GM23338 (cell line): ENCODE measurements around the gene SYT2.
"Not testable (repeated sequence)": the region's sequence is repeated elsewhere in the genome, so short reads cannot be mapped to it uniquely, and the experiment has no call there.

Source experiments
- CTCF ChIP-seq, 2 experiments: fragments of 200-600 bp in 1 of 2; sonication (generic) in 1 of 2; conservative IDR thresholded peaks; 2 replicates each; pipeline versions ENCODE4 v1.5.1 to v1.6.1; 2016 to 2017; ENCODE audit warnings: antibody characterized with exemption in 2 of 2, low read depth in 2 of 2, mild to moderate bottlenecking in 2 of 2, moderate library complexity in 1 of 2
- EZH2 ChIP-seq: fragments of 200-600 bp; sonication (generic); IDR thresholded peaks from one replicate; pipeline ENCODE4 v1.8.0; 2017; ENCODE audit warnings: antibody characterized with exemption, mild to moderate bottlenecking, low read depth; ENCODE audit not compliant: unreplicated experiment
- EZH2phosphoT487 ChIP-seq: fragments of 200-600 bp; sonication (generic); IDR thresholded peaks from one replicate; pipeline ENCODE4 v1.8.1; 2018; ENCODE audit warnings: antibody characterized with exemption; ENCODE audit not compliant: unreplicated experiment
- POLR2AphosphoS5 ChIP-seq: IDR thresholded peaks from 2 replicates; pipeline ENCODE4 v1.6.1; 2016; ENCODE audit warnings: antibody characterized with exemption, low read depth
- ZNF462 ChIP-seq: fragments of 250-450 bp; sonication (Bioruptor Pico); IDR thresholded peaks from 2 replicates; pipeline ENCODE4 v1.5.0; 2020; ENCODE audit warnings: mild to moderate bottlenecking, moderate library complexity
- TF ChIP-seq, protein P1 (sequence below): IDR thresholded peaks from 2 replicates; pipeline ENCODE4 v1.6.1; 2016; ENCODE audit warnings: antibody characterized with exemption

GRCh38 chr1:202554619-202555018 lies 155.6 kb downstream of the SYT2 start:
- TF ChIP-seq CTCF (conservative IDR thresholded peaks at IDR 0.05; ENCODE audit: low read depth in 2 of 2); EZH2; EZH2phosphoT487; POLR2AphosphoS5; ZNF462 (CRISPR knock-in tag): not testable (repeated sequence)
- TF ChIP-seq, protein P1, sequence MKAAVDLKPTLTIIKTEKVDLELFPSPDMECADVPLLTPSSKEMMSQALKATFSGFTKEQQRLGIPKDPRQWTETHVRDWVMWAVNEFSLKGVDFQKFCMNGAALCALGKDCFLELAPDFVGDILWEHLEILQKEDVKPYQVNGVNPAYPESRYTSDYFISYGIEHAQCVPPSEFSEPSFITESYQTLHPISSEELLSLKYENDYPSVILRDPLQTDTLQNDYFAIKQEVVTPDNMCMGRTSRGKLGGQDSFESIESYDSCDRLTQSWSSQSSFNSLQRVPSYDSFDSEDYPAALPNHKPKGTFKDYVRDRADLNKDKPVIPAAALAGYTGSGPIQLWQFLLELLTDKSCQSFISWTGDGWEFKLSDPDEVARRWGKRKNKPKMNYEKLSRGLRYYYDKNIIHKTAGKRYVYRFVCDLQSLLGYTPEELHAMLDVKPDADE = not testable (repeated sequence)
